HEK293T (cell line): ENCODE measurements around the gene DOCK9.

ENCODE experiments used
- ARNT ChIP-seq: fragments of 450-650 bp; IDR thresholded peaks from 2 replicates; pipeline ENCODE4 v1.6.1; 2017; ENCODE audit warnings: mild to moderate bottlenecking
- BHLHE40 ChIP-seq: fragments of 450-650 bp; IDR thresholded peaks from 2 replicates; pipeline ENCODE4 v1.6.1; 2016; ENCODE audit warnings: mild to moderate bottlenecking, moderate library complexity, borderline replicate concordance
- HDGF ChIP-seq: fragments of 450-650 bp; IDR thresholded peaks from 2 replicates; pipeline ENCODE4 v1.6.1; 2017; ENCODE audit warnings: antibody characterized with exemption, borderline replicate concordance
- SUZ12 ChIP-seq: fragments of 450-650 bp; IDR thresholded peaks from 2 replicates; pipeline ENCODE4 v1.6.1; 2016; ENCODE audit warnings: mild to moderate bottlenecking
- ZNF384 ChIP-seq: fragments of 450-650 bp; IDR thresholded peaks from 2 replicates; pipeline ENCODE4 v1.6.1; 2016

GRCh38 chr13:98923641-98924397 lies 54.0 kb downstream of the DOCK9 start:
- TF ChIP-seq ZNF384 (no peak), BHLHE40 (no peak), SUZ12 (no peak), ARNT (no peak), HDGF (no peak)
